Progenitor cell of endocrine pancreas (in vitro differentiated cells): ENCODE measurements around the gene TCOF1. TPM values are rescaled to one million over a fixed set of nuclear protein-coding genes. Genes with fewer than 3 reads are reported as not detected.
A peak's percentile ranks its signal among the peaks of the same experiment; 100 is the strongest.

Experiments
- DNase-seq: peaks from one replicate; pipeline ENCODE4 v3.0.0; 2021; ENCODE audit warnings: low spot score; ENCODE audit not compliant: unreplicated experiment
- H3K27ac Mint-ChIP-seq: 2 replicates; pipeline ENCODE4 v1.8.0; 2021; ENCODE audit warnings: mild to moderate bottlenecking, moderate library complexity, mixed read lengths
- H3K27me3 Mint-ChIP-seq: 2 replicates; pipeline ENCODE4 v1.8.0; 2021; ENCODE audit warnings: mixed read lengths
- H3K36me3 Mint-ChIP-seq: 2 replicates; pipeline ENCODE4 v1.8.0; 2022; ENCODE audit warnings: mixed read lengths; ENCODE audit not compliant: insufficient read depth
- H3K4me1 Mint-ChIP-seq: 2 replicates; pipeline ENCODE4 v1.8.0; 2021; ENCODE audit warnings: low read depth, mixed read lengths
- H3K4me3 Mint-ChIP-seq: 2 replicates; pipeline ENCODE4 v1.8.0; 2021; ENCODE audit warnings: low read depth, mild to moderate bottlenecking, moderate library complexity, mixed read lengths
- H3K9me3 Mint-ChIP-seq: 2 replicates; pipeline ENCODE4 v1.8.0; 2021; ENCODE audit warnings: low read depth, mixed read lengths
- total RNA-seq: library from RNA; stranded (reverse); gene quantifications from 2 replicates; pipeline ENCODE4 v1.2.1, GENCODE V29; 2021
- TF ChIP-seq, protein P1 (sequence below): fragments of 200-600 bp; sonication (generic); IDR thresholded peaks from one replicate; pipeline ENCODE4 v1.5.0; 2021; ENCODE audit warnings: antibody characterized with exemption, mild to moderate bottlenecking; ENCODE audit not compliant: unreplicated experiment

TCOF1 gene
- total RNA-seq, 1 donor from 2014 or later, result 58.9 TPM

DNA sequence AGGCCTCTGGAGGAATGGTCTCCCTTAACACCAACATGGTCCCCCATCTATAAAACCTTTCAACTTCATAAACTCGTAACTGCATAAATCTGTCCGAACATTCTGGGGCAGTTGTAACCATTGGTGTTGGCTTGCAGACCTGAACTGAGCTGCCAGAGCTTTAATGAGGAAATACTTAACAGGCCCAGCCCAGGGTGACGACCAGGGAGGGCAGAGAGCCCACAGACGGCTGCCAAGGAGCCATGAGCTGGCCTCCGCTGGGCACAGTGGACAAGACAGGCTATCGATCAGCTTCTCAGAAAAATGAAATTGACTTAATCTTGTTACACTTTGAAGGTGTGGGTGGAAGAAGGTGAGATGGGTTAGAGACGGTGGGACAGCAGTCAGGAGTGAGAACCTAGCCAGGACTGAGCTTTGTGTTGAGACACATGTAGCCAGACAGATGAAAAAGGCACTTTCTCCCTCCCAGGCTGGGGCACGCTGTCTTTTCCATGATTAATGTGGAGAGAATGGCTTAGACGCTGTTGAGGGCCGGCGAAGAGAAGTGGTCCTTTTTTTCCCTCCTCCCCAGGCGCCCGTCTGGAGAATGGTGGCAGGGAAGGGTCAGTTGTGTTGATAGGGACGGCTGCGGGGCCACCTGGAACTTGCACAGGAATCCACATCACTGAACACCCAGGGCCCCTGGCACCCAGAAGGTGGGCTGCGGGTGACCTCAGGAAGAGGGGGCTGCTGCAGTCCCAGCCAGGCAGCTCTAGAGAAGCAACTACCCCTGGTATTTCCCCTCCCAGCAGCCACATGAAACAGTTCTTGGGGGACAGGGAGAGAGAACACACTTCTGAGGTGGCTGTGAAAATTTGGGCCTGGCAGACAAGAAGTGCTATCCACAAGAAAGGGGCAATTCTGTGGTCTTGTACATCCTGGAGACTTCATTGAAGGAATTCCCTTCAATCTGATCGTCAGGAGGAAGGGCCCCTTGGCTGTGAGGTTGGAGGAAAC is 27.3 kb upstream of the TCOF1 start:
- no peak overlapping the region for H3K27ac Mint-ChIP-seq
- H3K4me3 Mint-ChIP-seq, result no peak overlapping the region
- TF ChIP-seq, protein P1, sequence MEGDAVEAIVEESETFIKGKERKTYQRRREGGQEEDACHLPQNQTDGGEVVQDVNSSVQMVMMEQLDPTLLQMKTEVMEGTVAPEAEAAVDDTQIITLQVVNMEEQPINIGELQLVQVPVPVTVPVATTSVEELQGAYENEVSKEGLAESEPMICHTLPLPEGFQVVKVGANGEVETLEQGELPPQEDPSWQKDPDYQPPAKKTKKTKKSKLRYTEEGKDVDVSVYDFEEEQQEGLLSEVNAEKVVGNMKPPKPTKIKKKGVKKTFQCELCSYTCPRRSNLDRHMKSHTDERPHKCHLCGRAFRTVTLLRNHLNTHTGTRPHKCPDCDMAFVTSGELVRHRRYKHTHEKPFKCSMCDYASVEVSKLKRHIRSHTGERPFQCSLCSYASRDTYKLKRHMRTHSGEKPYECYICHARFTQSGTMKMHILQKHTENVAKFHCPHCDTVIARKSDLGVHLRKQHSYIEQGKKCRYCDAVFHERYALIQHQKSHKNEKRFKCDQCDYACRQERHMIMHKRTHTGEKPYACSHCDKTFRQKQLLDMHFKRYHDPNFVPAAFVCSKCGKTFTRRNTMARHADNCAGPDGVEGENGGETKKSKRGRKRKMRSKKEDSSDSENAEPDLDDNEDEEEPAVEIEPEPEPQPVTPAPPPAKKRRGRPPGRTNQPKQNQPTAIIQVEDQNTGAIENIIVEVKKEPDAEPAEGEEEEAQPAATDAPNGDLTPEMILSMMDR, result no peak
- no peaks in the 10 kb centered on the region for H3K9me3 Mint-ChIP-seq
- H3K4me1 Mint-ChIP-seq, result peaks cover 11% of the 10 kb centered on the region
- peaks cover 8% of the 10 kb centered on the region for H3K27me3 Mint-ChIP-seq
- no peak for DNase-seq
- H3K36me3 Mint-ChIP-seq, result no peaks in the 10 kb centered on the region

DNA sequence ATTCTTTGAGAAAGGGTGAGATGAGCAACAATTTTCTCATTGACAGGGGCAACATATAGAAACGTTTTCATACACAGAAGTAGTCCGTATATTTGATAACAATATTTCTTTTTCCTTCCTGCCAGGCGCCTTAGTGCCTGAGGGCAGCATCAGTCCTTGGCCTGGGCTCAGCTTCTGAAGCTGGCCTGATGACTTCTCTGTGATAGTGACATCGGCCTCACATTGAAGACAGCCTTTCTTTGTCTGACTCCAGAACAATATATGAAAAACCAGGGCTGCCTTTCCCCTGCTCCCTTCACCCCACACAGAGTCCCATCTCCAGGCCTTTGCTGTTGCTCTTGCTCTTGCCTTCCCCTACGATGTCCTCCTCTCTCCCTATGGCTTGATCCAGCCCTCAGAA is 24.1 kb upstream of the TCOF1 start:
- Mint-ChIP-seq H3K27ac (no peak overlapping the region), H3K4me3 (no peak overlapping the region), H3K36me3 (no peaks in the 10 kb centered on the region), H3K9me3 (no peaks in the 10 kb centered on the region), H3K27me3 (peaks cover 5% of the 10 kb centered on the region), H3K4me1 (peaks cover 8% of the 10 kb centered on the region)
- TF ChIP-seq, protein P1, result no peak
- no peak for DNase-seq

DNA sequence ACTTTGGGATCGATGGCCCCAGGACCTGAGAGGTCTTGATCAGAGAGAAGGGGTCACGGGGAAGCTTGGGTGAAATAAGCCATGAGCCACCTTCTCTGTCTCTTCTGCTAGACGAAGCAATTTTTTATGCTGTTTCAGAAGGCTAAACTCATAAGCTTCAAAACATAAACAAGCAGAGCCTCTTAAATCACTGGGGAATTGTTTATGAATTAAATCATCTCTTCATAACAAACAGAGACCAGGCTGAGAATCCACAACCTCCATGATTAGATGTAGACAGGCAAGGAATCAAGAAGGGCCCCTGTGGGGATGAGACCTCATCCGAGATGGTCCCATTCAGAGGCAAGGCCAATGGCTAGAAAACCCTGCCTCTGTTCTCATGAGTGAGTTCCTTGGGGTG is 21.7 kb upstream of the TCOF1 start:
- no peaks in the 10 kb centered on the region for H3K36me3 Mint-ChIP-seq
- TF ChIP-seq, protein P1, result no peak
- no peaks in the 10 kb centered on the region for H3K4me1 Mint-ChIP-seq
- H3K4me3 Mint-ChIP-seq, result no peak overlapping the region
- no peak for DNase-seq
- H3K27me3 Mint-ChIP-seq, result no peaks in the 10 kb centered on the region
- H3K9me3 Mint-ChIP-seq, result no peaks in the 10 kb centered on the region
- no peak overlapping the region for H3K27ac Mint-ChIP-seq

DNA sequence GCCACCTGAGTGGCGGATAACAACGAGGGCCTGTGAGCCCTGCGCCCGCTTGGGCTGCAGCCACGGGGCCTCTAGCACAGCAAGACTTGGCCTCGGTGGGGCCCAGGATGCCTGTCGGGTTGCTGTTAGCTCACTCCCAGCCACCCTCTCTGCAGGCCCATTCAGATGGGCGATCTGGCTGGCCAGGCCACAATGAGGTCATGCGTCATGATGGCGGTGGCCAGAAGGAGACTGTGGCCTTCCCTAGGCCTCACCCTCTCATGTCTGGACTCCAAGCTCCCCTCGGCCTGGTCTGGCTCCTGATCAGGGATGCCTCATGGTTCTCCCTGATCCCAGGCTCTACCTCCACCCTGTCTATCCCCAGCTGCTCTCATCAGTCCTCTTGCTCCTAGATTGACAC is 19.0 kb upstream of the TCOF1 start:
- no peaks in the 10 kb centered on the region for H3K4me1 Mint-ChIP-seq
- TF ChIP-seq, protein P1, result no peak
- no peaks in the 10 kb centered on the region for H3K36me3 Mint-ChIP-seq
- H3K27me3 Mint-ChIP-seq, result no peaks in the 10 kb centered on the region
- no peak for DNase-seq
- H3K27ac Mint-ChIP-seq, result peak overlapping the region; percentile 59
- H3K4me3 Mint-ChIP-seq, result no peak overlapping the region
- no peaks in the 10 kb centered on the region for H3K9me3 Mint-ChIP-seq

DNA sequence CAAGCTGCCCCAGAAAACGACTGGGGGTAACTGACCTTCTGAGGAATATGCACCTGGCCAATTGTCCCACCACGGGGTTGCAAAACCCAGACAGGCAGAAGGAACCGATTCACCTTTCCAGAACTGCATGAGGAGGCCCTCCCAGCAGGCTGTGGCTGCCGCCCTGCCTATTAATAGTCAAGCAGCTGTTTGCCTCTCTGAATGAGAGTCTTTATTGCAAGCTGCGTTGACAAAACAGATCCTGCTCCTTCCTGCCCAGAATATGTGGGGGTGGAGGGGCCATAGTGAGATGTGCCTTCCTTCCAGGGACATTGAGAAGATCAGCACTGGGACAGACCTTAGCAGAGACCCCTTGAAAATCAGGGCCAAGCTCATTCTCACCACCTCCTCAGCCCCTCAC is 18.3 kb upstream of the TCOF1 start:
- no peak for DNase-seq
- TF ChIP-seq, protein P1, result no peak
- no peaks in the 10 kb centered on the region for H3K9me3 Mint-ChIP-seq
- H3K4me1 Mint-ChIP-seq, result peaks cover 2% of the 10 kb centered on the region
- no peaks in the 10 kb centered on the region for H3K36me3 Mint-ChIP-seq
- H3K4me3 Mint-ChIP-seq, result no peak overlapping the region
- H3K27me3 Mint-ChIP-seq, result no peaks in the 10 kb centered on the region
- H3K27ac Mint-ChIP-seq, result no peak overlapping the region
